ENCODE measurements around the gene CLMP. TPM values are rescaled to one million over a fixed set of nuclear protein-coding genes. Genes with fewer than 3 reads are reported as not detected.

The CLMP gene
- total RNA-seq, 4 donors from 2014 or later = 169 to 215 (median 197) TPM

GRCh38 chr11:123047266-123047946 is 147.6 kb downstream of the CLMP start:
- TF ChIP-seq POLR2A (IDR thresholded peaks at IDR 0.05; ENCODE audit: low read depth) = no peak
- no peak for TF ChIP-seq CTCF (IDR thresholded peaks at IDR 0.05)
- TF ChIP-seq POLR2AphosphoS5 (IDR thresholded peaks at IDR 0.05) = no peak
- no peak for TF ChIP-seq EP300 (IDR thresholded peaks at IDR 0.05)
- intact Hi-C loops (cut with DNase I) = no loop called here
- H3K4me1 ChIP-seq = no peaks in the 10 kb centered on the region
- no peak overlapping the region for H3K27ac ChIP-seq (replicated peaks in 1 of 4)
- H3K9me3 ChIP-seq = no peaks in the 10 kb centered on the region
- H3K4me3 ChIP-seq = no peak overlapping the region
- DNase-seq (ENCODE audit: extremely low spot score) = no peak
- H3K36me3 ChIP-seq = peaks cover 0 to 6% (median under 1%) of the 10 kb centered on the region in 4 donors
- H3K27me3 ChIP-seq = no peaks in the 10 kb centered on the region
- 85% methylated on average over 18 of the region's 18 CpGs for WGBS

- no peaks in the 10 kb centered on the region for H3K9me3 ChIP-seq
- H3K36me3 ChIP-seq = no peaks in the 10 kb centered on the region
- no peak overlapping the region for H3K4me3 ChIP-seq
- WGBS = 90% methylated on average over 5 of the region's 5 CpGs
- H3K27me3 ChIP-seq = no peaks in the 10 kb centered on the region
- H3K27ac ChIP-seq (replicated peaks in 1 of 4) = no peak overlapping the region
- TF ChIP-seq CTCF (IDR thresholded peaks at IDR 0.05) (no peak), EP300 (IDR thresholded peaks at IDR 0.05) (no peak), POLR2AphosphoS5 (IDR thresholded peaks at IDR 0.05) (no peak), POLR2A (IDR thresholded peaks at IDR 0.05; ENCODE audit: low read depth) (no peak)
- intact Hi-C loops (cut with DNase I) = no loop called here
- no peaks in the 10 kb centered on the region for H3K4me1 ChIP-seq
- no peak for DNase-seq (ENCODE audit: extremely low spot score)
Observed at GRCh38 chr11:123046473-123047259, 148.4 kb downstream of the CLMP start.

GRCh38 chr11:123045101-123045500 is 149.9 kb downstream of the CLMP start:
- Histone ChIP-seq H3K4me3 (no peak overlapping the region), H3K36me3 (no peaks in the 10 kb centered on the region), H3K4me1 (peaks cover 0 to 3% (median 0%) of the 10 kb centered on the region in 4 donors), H3K9me3 (no peaks in the 10 kb centered on the region), H3K27me3 (no peaks in the 10 kb centered on the region), H3K27ac (replicated peaks in 1 of 4) (no peak overlapping the region)
- no peak for DNase-seq (ENCODE audit: extremely low spot score)
- intact Hi-C loops (cut with DNase I) = no loop called here
- no peak for TF ChIP-seq EP300 (IDR thresholded peaks at IDR 0.05)
- no peak for TF ChIP-seq POLR2A (IDR thresholded peaks at IDR 0.05; ENCODE audit: low read depth)
- TF ChIP-seq POLR2AphosphoS5 (IDR thresholded peaks at IDR 0.05) = no peak
- TF ChIP-seq CTCF (IDR thresholded peaks at IDR 0.05) = no peak
- 100% methylated on average over 1 of the region's 1 CpG for WGBS

- H3K27me3 ChIP-seq = no peaks in the 10 kb centered on the region
- WGBS = 91% methylated on average over 10 of the region's 10 CpGs
- no peak for DNase-seq (ENCODE audit: extremely low spot score)
- no peak overlapping the region for H3K27ac ChIP-seq (replicated peaks in 1 of 4)
- TF ChIP-seq POLR2AphosphoS5 (IDR thresholded peaks at IDR 0.05) (no peak), CTCF (IDR thresholded peaks at IDR 0.05) (no peak), POLR2A (IDR thresholded peaks at IDR 0.05; ENCODE audit: low read depth) (no peak), EP300 (IDR thresholded peaks at IDR 0.05) (no peak)
- no peaks in the 10 kb centered on the region for H3K36me3 ChIP-seq
- H3K9me3 ChIP-seq = no peaks in the 10 kb centered on the region
- no peak overlapping the region for H3K4me3 ChIP-seq
- intact Hi-C loops (cut with DNase I) = no loop called here
- peaks cover 0 to 5% (median 0%) of the 10 kb centered on the region in 4 donors for H3K4me1 ChIP-seq
Observed at GRCh38 chr11:123041185-123041584, 153.9 kb downstream of the CLMP start.

Data from esophagus muscularis mucosa (tissue), 4 donors.